Mucosa of descending colon (tissue), 3 donors: ENCODE measurements around the gene LTBP3. TPM values are rescaled to one million over a fixed set of nuclear protein-coding genes. Genes with fewer than 3 reads are reported as not detected.

Source experiments
- ATAC-seq: fragments of 200-7000 bp; cut with Tn5 transposase; one replicate; pipeline ENCODE4 v1.9.1; 2020; ENCODE audit warnings: mild to moderate bottlenecking, moderate library complexity
- DNase-seq, 3 donors: peaks; one replicate each; pipeline ENCODE4 v3.0.0-alpha.2; 2020
- H3K36me3 ChIP-seq: fragments of 200-600 bp; one replicate; pipeline ENCODE4 v1.8.0; 2021; ENCODE audit warnings: low read depth, mild to moderate bottlenecking
- H3K4me1 ChIP-seq: fragments of 200-600 bp; one replicate; pipeline ENCODE4 v1.8.0; 2021; ENCODE audit warnings: low read depth, mild to moderate bottlenecking
- H3K4me3 ChIP-seq: fragments of 200-600 bp; one replicate; pipeline ENCODE4 v1.8.0; 2021; ENCODE audit warnings: mild to moderate bottlenecking
- H3K9me3 ChIP-seq: fragments of 200-600 bp; one replicate; pipeline ENCODE4 v1.8.0; 2021; ENCODE audit warnings: mild to moderate bottlenecking
- CTCF ChIP-seq: fragments of 200-600 bp; IDR thresholded peaks from one replicate; pipeline ENCODE4 v1.8.0; 2022; ENCODE audit warnings: antibody characterized with exemption, mild to moderate bottlenecking
- intact Hi-C, 2 donors: fragments of 100-400 bp; cut with DNase I in 1 of 2; cut with micrococcal nuclease in 1 of 2; formaldehyde crosslinking; loops; one replicate each; pipeline versions ENCODE4 v1.11.0 to v1.11.1; 2022; cut with DNase I, micrococcal nuclease
- total RNA-seq, 3 donors: library from RNA; stranded (reverse); fragmentation: NEBNext Ultra II Directional in 2 of 3; extraction: Animal tissue kit (Norgen Biotek cat#: 25700) in 2 of 3; gene quantifications; one replicate each; pipeline versions ENCODE4 v1.2.1 to v1.2.4, GENCODE V29; 2021 to 2023
- donor health status: DM: no; HTN: no; CAD: no; lungs with moderate emphysema.
- donor health status: DM: no; HTN: no; CAD: no.
- donor health status: DM: no; HTN: yes; CAD: no.

Gene LTBP3
- total RNA-seq, 3 donors from 2014 or later = 22.6 to 133 (median 36.7) TPM

- Histone ChIP-seq H3K36me3 (no peaks in the 10 kb centered on the region), H3K4me1 (peaks cover 15% of the 10 kb centered on the region), H3K9me3 (no peaks in the 10 kb centered on the region), H3K4me3 (peak overlapping the region; percentile 76)
- TF ChIP-seq CTCF = no peak
- ATAC-seq = no peak
- intact Hi-C loops = loop anchor here (5.0 kb wide), 2 partner anchors 74 to 79 kb away; partner anchors contain the start of gene NEAT1 (in 1 of the 2)
- DNase-seq = peak in 1 of 3 donors; percentile 7
These were observed 56.5 kb downstream of the LTBP3 start for GRCh38 chr11:65501472-65502273.

- Histone ChIP-seq H3K36me3 (no peaks in the 10 kb centered on the region), H3K9me3 (no peaks in the 10 kb centered on the region), H3K4me3 (peak overlapping the region; percentile 76), H3K4me1 (peaks cover 15% of the 10 kb centered on the region)
- intact Hi-C loops = loop anchor here (5.0 kb wide), 2 partner anchors 74 to 79 kb away; partner anchors contain the start of gene NEAT1 (in 1 of the 2)
- no peak for ATAC-seq
- no peak for TF ChIP-seq CTCF
- no peak for DNase-seq
These were observed 57.0 kb downstream of the LTBP3 start for GRCh38 chr11:65501186-65501471.

GRCh38 chr11:65500387-65501185 lies 57.6 kb downstream of the LTBP3 start:
- H3K36me3 ChIP-seq = no peaks in the 10 kb centered on the region
- ATAC-seq = no peak
- H3K4me3 ChIP-seq = peak overlapping the region; percentile 76
- peak; percentile 51 to 62 (median 57) for DNase-seq
- intact Hi-C loops = loop anchor here (5.0 kb wide), 2 partner anchors 73 to 78 kb away; partner anchors contain the start of gene NEAT1 (in 1 of the 2)
- peaks cover 13% of the 10 kb centered on the region for H3K4me1 ChIP-seq
- no peaks in the 10 kb centered on the region for H3K9me3 ChIP-seq
- TF ChIP-seq CTCF = no peak

- Histone ChIP-seq H3K9me3 (no peaks in the 10 kb centered on the region), H3K4me3 (peak overlapping the region; percentile 76), H3K36me3 (no peaks in the 10 kb centered on the region), H3K4me1 (peaks cover 7% of the 10 kb centered on the region)
- ATAC-seq (no peak), DNase-seq (no peak)
- intact Hi-C loops = loop anchor here (5.0 kb wide), 2 partner anchors 73 to 78 kb away; partner anchors contain the start of gene NEAT1 (in 1 of the 2)
- TF ChIP-seq CTCF = no peak
These were observed 58.3 kb downstream of the LTBP3 start for GRCh38 chr11:65499713-65500386.

DNA sequence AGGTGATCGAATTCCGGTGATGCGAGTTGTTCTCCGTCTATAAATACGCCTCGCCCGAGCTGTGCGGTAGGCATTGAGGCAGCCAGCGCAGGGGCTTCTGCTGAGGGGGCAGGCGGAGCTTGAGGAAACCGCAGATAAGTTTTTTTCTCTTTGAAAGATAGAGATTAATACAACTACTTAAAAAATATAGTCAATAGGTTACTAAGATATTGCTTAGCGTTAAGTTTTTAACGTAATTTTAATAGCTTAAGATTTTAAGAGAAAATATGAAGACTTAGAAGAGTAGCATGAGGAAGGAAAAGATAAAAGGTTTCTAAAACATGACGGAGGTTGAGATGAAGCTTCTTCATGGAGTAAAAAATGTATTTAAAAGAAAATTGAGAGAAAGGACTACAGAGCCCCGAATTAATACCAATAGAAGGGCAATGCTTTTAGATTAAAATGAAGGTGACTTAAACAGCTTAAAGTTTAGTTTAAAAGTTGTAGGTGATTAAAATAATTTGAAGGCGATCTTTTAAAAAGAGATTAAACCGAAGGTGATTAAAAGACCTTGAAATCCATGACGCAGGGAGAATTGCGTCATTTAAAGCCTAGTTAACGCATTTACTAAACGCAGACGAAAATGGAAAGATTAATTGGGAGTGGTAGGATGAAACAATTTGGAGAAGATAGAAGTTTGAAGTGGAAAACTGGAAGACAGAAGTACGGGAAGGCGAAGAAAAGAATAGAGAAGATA lies 59.0 kb downstream of the LTBP3 start, which contains the start of gene MALAT1:
Gene MALAT1, plus strand, starts transcription at position 69 of the 736 bp plus-strand sequence.
- peak within 1 kb of the TSS; percentile 76 for H3K4me3 ChIP-seq
- DNase-seq (peak; percentile 95 to 96 (median 96)), ATAC-seq (peak; percentile 47)
- intact Hi-C loops = no loop called here
- no peaks in the 10 kb centered on the region for H3K9me3 ChIP-seq
- no peaks in the 10 kb centered on the region for H3K36me3 ChIP-seq
- TF ChIP-seq CTCF = no peak
- H3K4me1 ChIP-seq = peaks cover 7% of the 10 kb centered on the region
